ELF-1 (cell line): Measurements from ENCODE around the gene TRIM10.
A peak's percentile ranks its signal among the peaks of the same experiment; 100 is the strongest.
"Not testable (repeated sequence)": the region's sequence is repeated elsewhere in the genome, so short reads cannot be mapped to it uniquely, and the experiment has no call there.

Experiments
- DNase-seq: peaks from one replicate; pipeline ENCODE4 v3.0.0-alpha.2; 2016; ENCODE audit warnings: low read depth, low spot score

Gene TRIM10

GRCh38 chr6:30171677-30172471 lies 10.9 kb upstream of the TRIM10 start:
- peak; percentile 87 for DNase-seq

- peak; percentile 65 for DNase-seq
Measured at GRCh38 chr6:30169658-30170614, 8.9 kb upstream of the TRIM10 start.

GRCh38 chr6:30168741-30169140 lies 7.7 kb upstream of the TRIM10 start:
- no peak for DNase-seq

- DNase-seq: no peak
Measured at GRCh38 chr6:30167101-30167500, 6.1 kb upstream of the TRIM10 start.

GRCh38 chr6:30165238-30165637 lies 4.2 kb upstream of the TRIM10 start:
- DNase-seq: not testable (repeated sequence)

GRCh38 chr6:30164714-30165113 lies 3.7 kb upstream of the TRIM10 start:
- DNase-seq: no peak

GRCh38 chr6:30163918-30164654 lies 3.1 kb upstream of the TRIM10 start:
- DNase-seq: no peak

GRCh38 chr6:30163090-30163917 lies 2.3 kb upstream of the TRIM10 start, which contains the start of gene TRIM15:
Gene TRIM15, plus strand, starts transcription at chr6:30163546. Its CDS starts 139 bp downstream, at chr6:30163685.
- DNase-seq: no peak

- no peak for DNase-seq
Measured at GRCh38 chr6:30162265-30163089, 1.5 kb upstream of the TRIM10 start.

- DNase-seq: no peak
Measured at GRCh38 chr6:30160008-30160784, 815 bp downstream of the TRIM10 start.

- DNase-seq: no peak
Measured at GRCh38 chr6:30158475-30159040, 2.5 kb downstream of the TRIM10 start.

- no peak for DNase-seq
Measured at GRCh38 chr6:30157999-30158398, 3.0 kb downstream of the TRIM10 start.

- no peak for DNase-seq
Measured at GRCh38 chr6:30157581-30157980, 3.4 kb downstream of the TRIM10 start.

GRCh38 chr6:30156774-30157173 lies 4.2 kb downstream of the TRIM10 start:
- DNase-seq: no peak

GRCh38 chr6:30156262-30156599 lies 4.8 kb downstream of the TRIM10 start:
- no peak for DNase-seq

GRCh38 chr6:30155520-30156261 lies 5.3 kb downstream of the TRIM10 start:
- no peak for DNase-seq

- no peak for DNase-seq
Measured at GRCh38 chr6:30154709-30155519, 6.1 kb downstream of the TRIM10 start.
